IPS-NIHi11 (cell line): ENCODE data around the gene RPP38.

Experiments used
- DNase-seq: peaks from one replicate; pipeline ENCODE4 v3.0.0; 2012; ENCODE audit warnings: mixed read lengths, low spot score

RPP38 gene

GRCh38 chr10:15112657-15113056, 15.5 kb downstream of the RPP38 start:
- no peak for DNase-seq

GRCh38 chr10:15113766-15114165, 16.6 kb downstream of the RPP38 start:
- no peak for DNase-seq

GRCh38 chr10:15116225-15116624, 19.1 kb downstream of the RPP38 start:
- DNase-seq = no peak

GRCh38 chr10:15118615-15119014, 21.5 kb downstream of the RPP38 start:
- DNase-seq = no peak

- DNase-seq = no peak
Measured at GRCh38 chr10:15120523-15120922, 23.4 kb downstream of the RPP38 start.

- DNase-seq = no peak
Measured at GRCh38 chr10:15121707-15122106, 24.6 kb downstream of the RPP38 start.

GRCh38 chr10:15122477-15123030, 25.4 kb downstream of the RPP38 start:
- DNase-seq = no peak

GRCh38 chr10:15123749-15124184, 26.6 kb downstream of the RPP38 start:
- no peak for DNase-seq

GRCh38 chr10:15124190-15124589, 27.0 kb downstream of the RPP38 start:
- DNase-seq = no peak

GRCh38 chr10:15124908-15125307, 27.8 kb downstream of the RPP38 start:
- DNase-seq = no peak

- no peak for DNase-seq
Measured at GRCh38 chr10:15131330-15131729, 34.2 kb downstream of the RPP38 start.

GRCh38 chr10:15136129-15137035, 39.2 kb downstream of the RPP38 start:
- DNase-seq = no peak

- DNase-seq = no peak
Measured at GRCh38 chr10:15137036-15137359, 39.8 kb downstream of the RPP38 start.

- DNase-seq = no peak
Measured at GRCh38 chr10:15137636-15138035, 40.5 kb downstream of the RPP38 start.

GRCh38 chr10:15140698-15141097, 43.5 kb downstream of the RPP38 start:
- no peak for DNase-seq

GRCh38 chr10:15141136-15142054, 44.2 kb downstream of the RPP38 start:
- DNase-seq = no peak

GRCh38 chr10:15144788-15145187, 47.6 kb downstream of the RPP38 start:
- DNase-seq = no peak

- no peak for DNase-seq
Measured at GRCh38 chr10:15146366-15146765, 49.2 kb downstream of the RPP38 start.

GRCh38 chr10:15147594-15148392, 50.6 kb downstream of the RPP38 start:
- no peak for DNase-seq

GRCh38 chr10:15149042-15149771, 52.1 kb downstream of the RPP38 start:
- DNase-seq = no peak

GRCh38 chr10:15150563-15150962, 53.4 kb downstream of the RPP38 start:
- no peak for DNase-seq
